Cortex of kidney (tissue), 1 donor: ENCODE measurements around the gene KRT222.

Experiments used
- DNase-seq: peaks from one replicate; lab custom pipeline; 2025; lab: John Stamatoyannopoulos, UW

The KRT222 gene

GRCh38 chr17:40664582-40665333 lies at the start of gene KRT222:
Gene KRT222 (minus strand): TSS chr17:40665177. CDS start chr17:40665099, 78 bp downstream.
- no peak for DNase-seq

GRCh38 chr17:40714473-40714872 lies 49.5 kb upstream of the KRT222 start:
- DNase-seq, result no peak

DNA sequence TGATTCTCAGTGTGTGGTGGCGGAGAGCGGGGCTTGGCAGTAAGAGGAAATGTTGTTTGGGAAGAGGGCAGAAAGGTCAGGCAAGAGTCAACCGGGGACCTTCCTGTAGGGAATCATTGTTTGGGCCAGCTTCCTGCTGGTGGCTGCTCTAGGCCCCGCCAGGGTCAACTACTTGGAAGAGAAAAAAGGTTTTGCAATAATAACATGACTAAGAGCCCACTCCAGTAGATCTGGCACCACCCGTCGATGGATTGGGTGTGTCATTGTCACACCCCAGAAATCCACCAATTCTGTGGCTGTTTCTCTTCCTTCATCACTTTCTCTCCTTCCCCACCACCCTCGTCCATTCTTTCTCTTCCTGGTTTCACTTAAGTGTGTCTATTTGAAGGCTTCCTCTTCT lies 42.8 kb upstream of the KRT222 start:
- no peak for DNase-seq

DNA sequence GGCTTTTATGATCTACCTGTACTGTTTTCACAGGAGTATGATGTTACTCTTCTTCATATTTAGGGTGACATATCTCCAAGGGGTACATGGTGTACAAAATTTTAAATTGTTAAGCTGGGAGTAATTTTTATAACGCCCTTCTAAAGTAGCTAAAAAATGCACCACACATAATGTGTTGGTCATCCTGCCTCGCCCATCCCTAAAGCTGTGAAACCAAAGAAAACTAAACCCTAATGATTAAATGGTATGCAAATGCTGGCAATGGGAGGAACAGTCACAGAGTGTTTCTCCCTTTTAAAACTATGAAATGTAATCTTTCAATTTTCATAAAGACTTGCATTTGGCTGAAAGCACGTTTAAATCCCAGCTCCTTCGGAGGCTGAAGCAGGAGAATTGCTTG lies 40.6 kb upstream of the KRT222 start:
- no peak for DNase-seq

GRCh38 chr17:40703652-40704051 lies 38.7 kb upstream of the KRT222 start, which contains the start of gene KRT24:
Gene KRT24 (minus strand): TSS chr17:40703752. CDS start chr17:40703693, 59 bp downstream.
- no peak for DNase-seq

- DNase-seq, result no peak
Measured at GRCh38 chr17:40702271-40702670, 37.3 kb upstream of the KRT222 start.

- no peak for DNase-seq
Measured at GRCh38 chr17:40699853-40700252, 34.9 kb upstream of the KRT222 start.

GRCh38 chr17:40699371-40699770 lies 34.4 kb upstream of the KRT222 start:
- no peak for DNase-seq

GRCh38 chr17:40697297-40697696 lies 32.3 kb upstream of the KRT222 start:
- no peak for DNase-seq

GRCh38 chr17:40696651-40697072 lies 31.7 kb upstream of the KRT222 start:
- DNase-seq, result no peak

GRCh38 chr17:40695874-40696472 lies 31.0 kb upstream of the KRT222 start:
- DNase-seq, result no peak

GRCh38 chr17:40694584-40694983 lies 29.6 kb upstream of the KRT222 start:
- DNase-seq, result no peak

GRCh38 chr17:40687106-40687505 lies 22.1 kb upstream of the KRT222 start:
- no peak for DNase-seq

GRCh38 chr17:40686192-40686591 lies 21.2 kb upstream of the KRT222 start:
- DNase-seq, result no peak

GRCh38 chr17:40680998-40681397 lies 16.0 kb upstream of the KRT222 start:
- no peak for DNase-seq

- DNase-seq, result no peak
Measured at GRCh38 chr17:40679523-40679907, 14.5 kb upstream of the KRT222 start.

- no peak for DNase-seq
Measured at GRCh38 chr17:40678902-40679522, 14.0 kb upstream of the KRT222 start.

DNA sequence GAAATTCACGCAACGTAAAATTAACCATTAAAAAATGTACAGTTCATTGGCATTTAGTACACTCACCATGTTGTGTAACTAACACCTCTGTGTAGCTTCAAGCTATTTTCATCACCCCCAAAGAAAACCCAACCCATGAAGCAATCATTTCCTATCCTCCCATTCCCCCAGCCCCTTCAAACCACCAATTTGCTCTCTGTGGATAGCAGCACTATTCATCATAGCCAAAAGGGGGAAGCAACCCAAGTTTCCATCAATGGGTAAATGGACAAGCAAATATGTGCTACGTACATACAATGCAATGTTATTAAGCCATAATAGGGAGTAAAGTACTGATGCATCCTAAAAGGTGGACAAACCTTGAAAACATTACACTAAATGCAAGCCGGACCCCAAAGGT lies 10.9 kb upstream of the KRT222 start:
- DNase-seq, result no peak

- DNase-seq, result no peak
Measured at GRCh38 chr17:40672654-40673053, 7.7 kb upstream of the KRT222 start.

GRCh38 chr17:40671282-40671681 lies 6.3 kb upstream of the KRT222 start:
- DNase-seq, result no peak

DNA sequence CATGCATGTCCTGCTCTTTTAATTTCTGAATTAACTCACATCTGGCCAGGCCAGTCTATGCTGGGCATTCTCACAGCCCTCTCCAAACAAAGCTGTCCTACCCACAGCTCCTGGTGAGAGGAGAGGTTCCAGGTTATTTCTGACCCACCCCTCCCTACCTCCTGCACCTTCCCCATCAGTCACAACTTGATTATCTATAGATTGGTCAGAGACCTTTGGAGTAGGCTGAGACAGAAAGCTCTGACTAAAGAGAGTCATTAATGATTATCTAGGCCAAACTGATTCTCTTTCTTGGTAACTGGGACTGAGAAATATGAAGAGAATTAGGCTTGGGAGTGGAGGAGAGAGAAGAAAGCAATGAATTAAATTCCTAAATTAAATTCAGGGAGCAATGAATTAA lies 1.4 kb upstream of the KRT222 start:
- DNase-seq, result no peak

DNA sequence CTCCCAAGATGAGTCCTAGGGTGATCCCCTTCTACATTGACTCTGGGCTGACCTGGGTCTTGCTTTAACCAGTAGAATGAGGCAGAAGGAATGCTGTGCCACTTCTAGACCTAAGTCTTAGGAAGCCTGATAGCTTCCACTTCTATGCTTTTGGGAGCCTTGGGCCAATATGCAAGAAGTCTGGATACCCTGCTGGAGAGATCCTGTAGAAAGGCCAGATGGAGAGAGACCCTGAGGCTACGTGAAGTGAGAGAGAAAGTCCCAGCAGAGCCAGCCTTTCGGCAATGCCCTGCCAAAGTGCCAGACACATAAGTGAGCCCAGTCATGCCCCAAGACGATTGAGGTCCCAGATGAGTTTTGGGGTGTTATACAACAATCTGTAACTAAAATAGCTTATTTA lies 1.7 kb downstream of the KRT222 start:
- DNase-seq, result no peak

DNA sequence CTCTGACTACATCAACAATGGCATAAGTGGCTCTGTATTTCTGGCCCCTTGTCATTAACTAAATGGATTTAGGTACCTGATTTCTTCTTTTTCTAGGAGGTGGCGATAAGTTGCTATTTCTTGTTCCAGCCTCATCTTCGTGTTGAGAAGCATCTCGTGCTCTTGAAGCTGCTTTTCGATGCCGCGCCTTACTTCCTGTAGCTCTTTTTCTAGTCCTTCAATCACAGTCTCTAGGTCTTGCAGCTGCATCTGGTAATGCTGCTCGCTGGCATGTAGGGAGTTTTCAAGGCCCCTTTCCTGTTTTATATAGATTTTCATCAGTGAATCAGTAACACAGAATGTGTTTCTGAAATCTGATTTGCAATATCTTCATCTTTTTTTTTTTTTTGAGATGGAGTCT lies 5.1 kb downstream of the KRT222 start:
- no peak for DNase-seq
